Smooth muscle cell (in vitro differentiated cells): ENCODE measurements around the gene HOXD9. TPM values are rescaled to one million over a fixed set of nuclear protein-coding genes. Genes with fewer than 3 reads are reported as not detected.
A peak's percentile ranks its signal among the peaks of the same experiment; 100 is the strongest.

Experiments
- DNase-seq: peaks from one replicate; lab custom pipeline; 2025; ENCODE audit not compliant: unreplicated experiment; lab: John Stamatoyannopoulos, UW
- H2AFZ ChIP-seq: fragments of 200-600 bp; sonication (generic); 2 replicates; pipeline ENCODE4 v1.6.0; 2016; ENCODE audit warnings: antibody characterized with exemption, low read depth, mild to moderate bottlenecking
- H3F3A ChIP-seq: fragments of 200-600 bp; sonication (generic); 2 replicates; pipeline ENCODE4 v1.6.0; 2017; ENCODE audit warnings: antibody characterized with exemption, low read depth
- H3K27ac ChIP-seq: fragments of 200-600 bp; sonication (generic); 2 replicates; pipeline ENCODE4 v1.5.1; 2016; ENCODE audit warnings: low read depth, mild to moderate bottlenecking
- H3K27me3 ChIP-seq: fragments of 200-600 bp; sonication (generic); 2 replicates; pipeline ENCODE4 v1.6.1; 2016; ENCODE audit warnings: low read depth, mild to moderate bottlenecking
- H3K36me3 ChIP-seq: fragments of 200-600 bp; sonication (generic); 2 replicates; pipeline ENCODE4 v1.5.1; 2016; ENCODE audit warnings: low read depth
- H3K4me1 ChIP-seq: fragments of 200-600 bp; sonication (generic); 2 replicates; pipeline ENCODE4 v1.5.1; 2016; ENCODE audit warnings: low read depth
- H3K4me2 ChIP-seq: fragments of 200-600 bp; sonication (generic); 2 replicates; pipeline ENCODE4 v1.6.0; 2016; ENCODE audit warnings: mild to moderate bottlenecking
- H3K4me3 ChIP-seq: fragments of 200-600 bp; sonication (generic); 2 replicates; pipeline ENCODE4 v1.5.1; 2016; ENCODE audit warnings: mild to moderate bottlenecking
- H3K79me2 ChIP-seq: fragments of 200-600 bp; sonication (generic); 2 replicates; pipeline ENCODE4 v1.6.0; 2016; ENCODE audit warnings: low read depth, mild to moderate bottlenecking
- H3K9ac ChIP-seq: fragments of 200-600 bp; sonication (generic); 2 replicates; pipeline ENCODE4 v1.6.0; 2016; ENCODE audit warnings: low read depth
- H3K9me3 ChIP-seq: fragments of 200-600 bp; sonication (generic); replicated peaks from 2 replicates; pipeline ENCODE4 v1.5.1; 2016; ENCODE audit warnings: low read depth
- H4K20me1 ChIP-seq: fragments of 200-600 bp; sonication (generic); 2 replicates; pipeline ENCODE4 v1.6.0; 2016; ENCODE audit warnings: low read depth
- CTCF ChIP-seq: fragments of 200-600 bp; sonication (generic); IDR thresholded peaks from 2 replicates; pipeline ENCODE4 v1.5.1; 2017; ENCODE audit warnings: borderline replicate concordance, mild to moderate bottlenecking, antibody characterized with exemption; ENCODE audit not compliant: insufficient read depth, poor library complexity, severe bottlenecking
- WGBS: methylation state at CpG from one replicate; pipeline ENCODE4 v1.1.7; 2016; ENCODE audit warnings: low lambda C conversion rate; 5-methylcytosine and 5-hydroxymethylcytosine counted together
- polyA plus RNA-seq: library from polyadenylated mRNA; unstranded; fragments of >200 nt; fragmentation: Nextera tagmentation; extraction: Ambion mirVana; gene quantifications from 2 replicates; pipeline ENCODE4 v1.2.1, GENCODE V29; 2016
- total RNA-seq: library from RNA; depleted of rRNA; stranded (reverse); fragments of >200 nt; gene quantifications from 2 replicates; pipeline ENCODE4 v1.2.3, GENCODE V29; 2014

The HOXD9 gene
- total and polyA plus RNA-seq, 2 experiments from 2014 or later, result 0.49 to 2.2 TPM

- Histone ChIP-seq H3F3A (no peaks in the 10 kb centered on the region), H3K79me2 (no peaks in the 10 kb centered on the region), H3K4me3 (peak overlapping the region; percentile 33), H3K27me3 (peaks cover 97% of the 10 kb centered on the region), H3K36me3 (no peaks in the 10 kb centered on the region), H2AFZ (no peak overlapping the region), H3K27ac (no peak overlapping the region), H3K4me1 (peaks cover 6% of the 10 kb centered on the region), H3K9ac (no peak overlapping the region), H4K20me1 (no peaks in the 10 kb centered on the region), H3K9me3 (no peaks in the 10 kb centered on the region), H3K4me2 (peak overlapping the region; percentile 78)
- no peak for TF ChIP-seq CTCF
- DNase-seq, result no peak
- WGBS, result 1% methylated on average over 30 of the region's 30 CpGs
Measured at GRCh38 chr2:176079285-176079830, 43.2 kb upstream of the HOXD9 start.

GRCh38 chr2:176079831-176080539, 42.5 kb upstream of the HOXD9 start:
- no peaks in the 10 kb centered on the region for H4K20me1 ChIP-seq
- no peaks in the 10 kb centered on the region for H3K9me3 ChIP-seq
- peaks cover 97% of the 10 kb centered on the region for H3K27me3 ChIP-seq
- 3% methylated on average over 45 of the region's 86 CpGs for WGBS
- H3F3A ChIP-seq, result no peaks in the 10 kb centered on the region
- no peaks in the 10 kb centered on the region for H3K36me3 ChIP-seq
- no peak overlapping the region for H3K9ac ChIP-seq
- peak; percentile 97 for TF ChIP-seq CTCF
- no peaks in the 10 kb centered on the region for H3K79me2 ChIP-seq
- H3K27ac ChIP-seq, result no peak overlapping the region
- H3K4me3 ChIP-seq, result peak overlapping the region; percentile 44
- no peak for DNase-seq
- H3K4me1 ChIP-seq, result peaks cover 11% of the 10 kb centered on the region
- H3K4me2 ChIP-seq, result peak overlapping the region; percentile 79
- H2AFZ ChIP-seq, result no peak overlapping the region

- Histone ChIP-seq H3K27me3 (peaks cover 97% of the 10 kb centered on the region), H3F3A (no peaks in the 10 kb centered on the region), H3K27ac (no peak overlapping the region), H3K9ac (no peak overlapping the region), H3K9me3 (no peaks in the 10 kb centered on the region), H3K4me3 (peak overlapping the region; percentile 44), H3K79me2 (no peaks in the 10 kb centered on the region), H3K36me3 (no peaks in the 10 kb centered on the region), H3K4me1 (peaks cover 18% of the 10 kb centered on the region), H4K20me1 (no peaks in the 10 kb centered on the region), H2AFZ (no peak overlapping the region), H3K4me2 (peak overlapping the region; percentile 79)
- no peak for DNase-seq
- TF ChIP-seq CTCF, result no peak
- 3% methylated on average over 59 of the region's 68 CpGs for WGBS
Measured at GRCh38 chr2:176080540-176081375, 41.8 kb upstream of the HOXD9 start.
